ENCODE measurements around the gene SPTBN4. TPM values are rescaled to one million over a fixed set of nuclear protein-coding genes. Genes with fewer than 3 reads are reported as not detected.

The SPTBN4 gene
- total RNA-seq, 1 donor from 2014 or later: 1.2 TPM

DNA sequence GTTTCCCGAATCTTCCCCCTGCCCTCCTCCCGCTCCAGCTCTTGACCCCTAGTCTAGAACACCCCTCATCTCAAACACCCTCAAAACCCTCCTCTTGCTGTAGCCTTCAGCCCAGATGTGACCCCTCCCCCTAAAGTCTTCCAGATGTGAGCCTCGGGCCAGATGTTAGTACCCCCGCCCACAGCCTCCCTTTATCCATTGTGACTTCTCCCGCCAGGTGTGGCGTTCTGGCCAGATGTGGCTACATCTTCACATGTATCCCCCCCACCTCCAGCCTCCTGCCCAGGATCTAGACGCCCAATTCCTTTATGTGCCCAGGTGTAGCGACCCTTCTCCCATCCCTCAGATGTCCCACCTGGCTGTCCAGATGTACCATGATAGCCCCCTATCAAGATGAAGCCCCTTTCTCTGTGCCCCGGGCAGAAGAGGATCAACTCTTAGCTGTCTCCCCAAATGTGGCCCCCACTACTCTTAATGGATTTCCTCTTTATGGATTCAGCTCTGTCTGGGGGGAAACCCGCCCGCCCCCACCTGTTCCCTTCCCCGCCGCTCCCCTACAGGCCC is 133.9 kb downstream of the SPTBN4 start:
- DNase-seq (ENCODE audit: low spot score) (no peak), ATAC-seq (no peak)

- no peak for DNase-seq (ENCODE audit: low spot score)
Measured at GRCh38 chr19:40601134-40601974, 134.6 kb downstream of the SPTBN4 start, which contains the start of gene LTBP4. TSS of gene LTBP4 (plus strand) at chr19:40601369. CDS start at chr19:40601388, 19 bp downstream.

DNA sequence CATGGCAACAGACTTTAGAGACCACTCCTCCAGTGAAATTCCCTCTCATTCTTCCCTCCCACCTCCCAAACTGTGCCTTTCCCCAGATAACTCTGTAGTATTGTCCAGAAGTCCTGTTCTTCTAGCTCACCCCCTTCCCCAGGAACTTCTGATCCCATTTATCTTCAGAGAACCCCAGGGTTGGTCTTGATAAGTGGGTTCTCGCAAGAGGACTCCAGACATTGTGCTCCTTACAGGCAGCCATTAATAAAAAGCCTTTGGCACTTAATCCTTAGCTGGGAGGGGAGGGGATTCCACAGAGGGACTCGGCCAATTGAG is 136.2 kb downstream of the SPTBN4 start:
- no peak for DNase-seq (ENCODE audit: low spot score)
- ATAC-seq: no peak

More at GRCh38 chr19:40601134-40601974, 134.6 kb downstream of the SPTBN4 start, which contains the start of gene LTBP4:
- ATAC-seq: no peak

DNA sequence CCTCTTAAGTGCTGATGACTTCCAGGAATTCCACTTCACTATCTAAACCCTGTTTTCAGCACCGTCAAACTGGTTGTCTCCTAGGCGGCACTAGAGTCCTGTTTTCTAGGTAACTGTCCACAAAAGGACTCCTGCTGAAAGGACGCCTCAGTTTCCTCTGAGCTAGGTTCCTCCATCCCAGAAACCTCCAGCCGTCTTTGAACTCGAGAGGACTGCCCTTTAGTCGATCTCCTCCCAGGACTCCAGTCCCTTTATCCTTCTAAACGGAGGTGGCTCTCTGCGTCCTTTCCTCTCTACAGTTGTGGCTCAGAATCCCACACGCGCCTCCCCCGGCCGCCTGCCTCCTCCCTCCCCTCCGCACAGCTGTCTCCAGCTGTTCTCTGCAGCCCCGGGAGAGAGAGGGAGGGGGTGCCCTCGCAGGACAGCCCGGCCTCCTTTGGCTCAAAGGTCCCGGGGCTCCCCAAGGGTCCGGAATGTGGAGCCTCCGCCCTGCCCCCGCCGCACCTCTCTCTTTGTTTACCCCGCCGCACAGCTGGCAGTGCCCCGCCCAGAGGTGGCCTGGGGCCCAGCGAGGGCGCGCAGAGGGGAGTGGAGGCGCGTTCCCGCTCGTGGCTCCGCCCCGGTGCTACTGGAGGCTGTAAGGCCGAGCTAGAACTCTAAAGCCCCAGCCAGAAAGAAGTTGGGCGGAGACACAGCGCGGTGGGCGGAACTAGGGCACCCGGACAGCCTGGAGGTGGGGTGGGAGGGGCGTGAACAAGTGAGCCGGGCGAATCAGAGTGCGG is 136.8 kb downstream of the SPTBN4 start:
- DNase-seq (ENCODE audit: low spot score) (peak; percentile 98), ATAC-seq (peak; percentile 82)

- ATAC-seq (no peak), DNase-seq (ENCODE audit: low spot score) (no peak)
Measured at GRCh38 chr19:40604171-40604646, 137.4 kb downstream of the SPTBN4 start.

DNA sequence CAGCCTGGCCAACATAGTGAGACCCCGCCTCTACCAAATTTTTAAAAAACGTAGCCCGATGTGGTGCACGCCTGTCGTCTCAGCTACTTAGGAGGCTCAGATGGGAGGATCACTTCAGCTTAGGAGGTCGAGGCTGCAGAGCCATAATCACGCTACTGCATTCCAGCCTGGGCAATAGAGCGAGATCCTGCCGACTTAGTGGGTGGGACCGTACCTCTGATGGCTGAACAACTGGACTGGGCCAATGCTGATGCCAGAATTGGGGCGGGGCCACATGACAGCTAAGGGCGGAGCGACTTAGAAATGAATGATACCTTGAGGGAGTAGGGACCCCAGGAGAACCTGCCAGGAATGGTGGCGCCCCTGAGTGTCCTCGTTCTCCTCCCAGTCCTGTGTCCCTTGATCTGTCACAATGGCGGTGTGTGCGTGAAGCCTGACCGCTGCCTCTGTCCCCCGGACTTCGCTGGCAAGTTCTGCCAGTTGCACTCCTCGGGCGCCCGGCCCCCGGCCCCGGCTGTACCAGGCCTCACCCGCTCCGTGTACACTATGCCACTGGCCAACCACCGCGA is 137.9 kb downstream of the SPTBN4 start:
- DNase-seq (ENCODE audit: low spot score) (no peak), ATAC-seq (no peak)

DNA sequence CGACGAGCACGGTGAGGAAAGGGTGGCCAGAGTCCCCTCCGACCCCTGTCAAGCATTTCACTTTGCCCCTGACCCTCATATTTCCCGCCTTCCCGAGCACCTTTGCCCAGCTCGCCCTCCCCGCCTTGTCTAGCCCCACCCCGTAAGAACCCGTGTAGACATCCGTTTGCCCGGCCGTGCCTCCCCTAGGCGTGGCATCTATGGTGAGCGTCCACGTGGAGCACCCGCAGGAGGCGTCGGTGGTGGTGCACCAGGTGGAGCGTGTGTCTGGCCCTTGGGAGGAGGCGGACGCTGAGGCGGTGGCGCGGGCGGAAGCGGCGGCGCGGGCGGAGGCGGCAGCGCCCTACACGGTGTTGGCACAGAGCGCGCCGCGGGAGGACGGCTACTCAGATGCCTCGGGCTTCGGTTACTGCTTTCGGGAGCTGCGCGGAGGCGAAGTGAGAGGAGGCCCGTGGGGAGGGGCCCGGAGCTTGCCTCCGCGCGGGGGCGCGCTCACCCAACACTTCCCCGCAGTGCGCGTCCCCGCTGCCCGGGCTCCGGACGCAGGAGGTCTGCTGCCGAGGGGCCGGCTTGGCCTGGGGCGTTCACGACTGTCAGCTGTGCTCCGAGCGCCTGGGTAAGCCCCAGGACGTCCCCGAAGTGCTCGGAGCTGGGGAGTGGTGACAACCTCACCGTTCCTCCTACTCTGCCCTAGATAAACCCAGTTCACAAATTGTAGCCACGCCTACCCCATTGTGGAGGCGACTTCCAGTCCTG is 138.6 kb downstream of the SPTBN4 start:
- ATAC-seq (peak; percentile 38), DNase-seq (ENCODE audit: low spot score) (peak; percentile 79)

DNA sequence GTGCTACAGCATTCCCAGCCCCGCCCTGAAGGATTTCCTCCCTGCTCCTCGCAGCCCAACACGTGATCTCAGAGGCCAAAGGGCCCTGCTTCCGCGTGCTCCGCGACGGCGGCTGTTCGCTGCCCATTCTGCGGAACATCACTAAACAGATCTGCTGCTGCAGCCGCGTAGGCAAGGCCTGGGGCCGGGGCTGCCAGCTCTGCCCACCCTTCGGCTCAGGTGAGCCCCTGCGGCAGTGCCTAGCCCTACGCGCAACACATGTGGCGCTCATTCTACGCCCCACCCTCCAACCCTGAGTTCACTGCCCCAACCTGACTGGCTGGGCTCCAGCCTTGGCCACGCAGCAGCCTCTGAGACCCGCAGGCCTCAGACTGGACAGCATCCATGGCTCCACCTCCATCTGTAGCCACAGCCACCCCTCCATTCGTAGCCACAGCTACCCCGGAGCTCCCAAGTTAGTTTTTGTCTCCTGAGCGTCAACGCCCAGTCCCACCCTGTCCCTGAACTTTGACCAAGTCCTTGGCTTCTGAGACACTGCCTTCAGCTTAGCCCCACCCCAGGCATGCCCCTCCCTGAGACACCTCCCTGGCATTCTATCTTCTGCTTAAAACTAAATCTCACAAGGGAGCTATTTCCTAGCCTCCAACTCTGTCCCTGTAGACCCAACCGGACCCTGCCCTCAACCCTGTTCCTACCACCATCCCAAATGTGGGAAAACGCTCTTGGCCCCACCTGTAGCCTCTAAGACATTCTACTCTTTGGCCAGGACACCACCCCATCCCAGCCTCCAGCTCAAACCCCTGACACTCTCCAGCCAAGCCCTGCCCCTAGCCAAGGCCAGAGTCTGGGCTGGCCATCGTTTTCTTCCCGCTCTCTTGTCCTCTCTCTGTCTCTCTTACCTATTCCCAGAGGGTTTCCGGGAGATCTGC is 140.8 kb downstream of the SPTBN4 start:
- no peak for ATAC-seq

DNA sequence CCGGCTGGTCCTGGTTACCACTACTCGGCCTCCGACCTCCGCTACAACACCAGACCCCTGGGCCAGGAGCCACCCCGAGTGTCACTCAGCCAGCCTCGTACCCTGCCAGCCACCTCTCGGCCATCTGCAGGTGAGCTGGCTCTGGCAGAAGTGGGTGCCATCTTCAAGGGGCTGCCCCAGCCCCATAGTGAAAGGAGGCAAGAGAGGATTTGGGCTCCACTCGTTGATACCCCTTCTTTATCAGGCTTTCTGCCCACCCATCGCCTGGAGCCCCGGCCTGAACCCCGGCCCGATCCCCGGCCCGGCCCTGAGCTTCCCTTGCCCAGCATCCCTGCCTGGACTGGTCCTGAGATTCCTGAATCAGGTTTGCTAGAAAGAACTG is 141.4 kb downstream of the SPTBN4 start:
- ATAC-seq: no peak

More for the DNA sequence above, 140.8 kb downstream of the SPTBN4 start:
- DNase-seq (ENCODE audit: low spot score): no peak

GRCh38 chr19:40608957-40609356 is 142.2 kb downstream of the SPTBN4 start:
- ATAC-seq (no peak), DNase-seq (ENCODE audit: low spot score) (no peak)

More for the DNA sequence above, 141.4 kb downstream of the SPTBN4 start:
- DNase-seq (ENCODE audit: low spot score): no peak

GRCh38 chr19:40609561-40610395 is 143.0 kb downstream of the SPTBN4 start:
- DNase-seq (ENCODE audit: low spot score): peak; percentile 88
- peak; percentile 78 for ATAC-seq

DNA sequence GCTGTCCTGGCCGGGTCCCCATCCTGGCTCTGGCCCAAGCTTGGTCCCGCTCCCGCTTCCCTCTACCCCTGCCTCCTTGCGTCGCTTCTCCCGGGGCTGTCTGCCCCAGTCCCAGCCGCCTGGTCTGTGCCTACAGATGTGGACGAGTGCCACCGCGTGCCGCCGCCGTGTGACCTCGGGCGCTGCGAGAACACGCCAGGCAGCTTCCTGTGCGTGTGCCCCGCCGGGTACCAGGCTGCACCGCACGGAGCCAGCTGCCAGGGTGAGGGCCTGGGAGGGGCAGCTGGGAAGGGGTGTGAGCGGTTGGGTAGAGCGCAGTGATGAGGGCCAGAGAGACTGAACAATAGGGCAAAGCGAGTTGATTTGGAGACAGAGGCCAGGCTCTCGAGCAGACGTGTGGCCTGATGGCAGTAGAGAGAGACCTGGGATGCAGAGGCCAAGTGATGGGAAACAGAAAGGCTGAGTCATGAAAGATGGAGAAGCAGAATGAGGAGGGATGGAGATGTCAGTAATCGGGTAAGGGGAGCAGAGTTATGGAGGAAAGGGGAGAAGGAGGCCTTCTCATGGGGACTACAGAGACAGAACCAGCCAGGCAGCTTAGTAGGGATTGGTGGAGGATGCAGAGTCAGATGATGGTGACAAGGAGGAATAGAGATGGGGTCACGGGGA is 143.7 kb downstream of the SPTBN4 start:
- ATAC-seq: peak; percentile 15
- no peak for DNase-seq (ENCODE audit: low spot score)

DNA sequence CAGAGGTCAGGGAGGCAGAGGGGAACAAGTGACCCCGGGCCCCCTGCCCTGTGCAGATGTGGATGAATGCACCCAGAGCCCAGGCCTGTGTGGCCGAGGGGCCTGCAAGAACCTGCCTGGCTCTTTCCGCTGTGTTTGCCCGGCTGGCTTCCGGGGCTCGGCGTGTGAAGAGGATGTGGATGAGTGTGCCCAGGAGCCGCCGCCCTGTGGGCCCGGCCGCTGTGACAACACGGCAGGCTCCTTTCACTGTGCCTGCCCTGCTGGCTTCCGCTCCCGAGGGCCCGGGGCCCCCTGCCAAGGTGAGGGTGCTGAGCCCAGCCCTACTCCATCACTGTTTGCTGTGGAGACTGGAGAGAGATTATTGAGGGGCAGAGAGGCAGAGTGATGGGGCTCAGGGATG is 144.3 kb downstream of the SPTBN4 start:
- no peak for DNase-seq (ENCODE audit: low spot score)
- ATAC-seq: no peak

- no peak for ATAC-seq
- DNase-seq (ENCODE audit: low spot score): no peak
Measured at GRCh38 chr19:40611900-40612698, 145.3 kb downstream of the SPTBN4 start.

GRCh38 chr19:40612831-40613689 is 146.3 kb downstream of the SPTBN4 start:
- DNase-seq (ENCODE audit: low spot score): no peak
- ATAC-seq: no peak

Measured in left lobe of liver (tissue), 2 donors.